HL-60 (cell line): ENCODE results near the gene MAP7D3.

ENCODE experiments used
- REST ChIP-seq: IDR thresholded peaks from 2 replicates; pipeline ENCODE4 v1.6.1; 2012; ENCODE audit warnings: low read depth; ENCODE audit not compliant: insufficient replicate concordance
- TF ChIP-seq, protein P1 (sequence below): IDR thresholded peaks from one replicate; pipeline ENCODE4 v1.5.1; 2011; ENCODE audit warnings: low read length, control low read depth, inconsistent platforms; ENCODE audit not compliant: insufficient read depth

DNA sequence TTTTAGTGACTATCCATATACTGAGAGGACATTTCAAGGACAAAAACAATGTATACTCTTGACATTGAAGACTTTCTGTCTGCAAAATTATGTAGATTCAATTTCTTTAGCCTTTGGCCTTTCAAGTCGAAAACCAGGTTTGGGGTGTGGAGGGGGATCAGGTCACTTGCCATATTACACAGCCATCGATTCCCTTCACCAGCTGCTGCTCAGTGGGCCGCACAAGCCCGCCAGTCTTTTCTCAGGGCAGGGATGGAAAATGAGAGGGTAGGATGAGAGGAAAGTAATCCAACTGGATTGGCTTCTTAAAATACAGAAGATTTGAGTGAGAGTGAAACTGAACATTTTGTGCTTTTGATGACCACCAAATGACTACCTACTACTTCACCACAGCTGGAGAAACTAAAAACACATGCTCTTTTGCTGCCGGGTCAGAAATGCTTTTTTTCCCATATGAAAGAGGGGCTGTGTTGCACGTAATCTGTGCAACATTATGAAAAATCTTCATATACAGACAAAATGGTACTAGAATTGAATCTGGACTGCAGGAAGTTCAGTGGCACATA, 52.4 kb downstream of the MAP7D3 start:
- TF ChIP-seq, protein P1, sequence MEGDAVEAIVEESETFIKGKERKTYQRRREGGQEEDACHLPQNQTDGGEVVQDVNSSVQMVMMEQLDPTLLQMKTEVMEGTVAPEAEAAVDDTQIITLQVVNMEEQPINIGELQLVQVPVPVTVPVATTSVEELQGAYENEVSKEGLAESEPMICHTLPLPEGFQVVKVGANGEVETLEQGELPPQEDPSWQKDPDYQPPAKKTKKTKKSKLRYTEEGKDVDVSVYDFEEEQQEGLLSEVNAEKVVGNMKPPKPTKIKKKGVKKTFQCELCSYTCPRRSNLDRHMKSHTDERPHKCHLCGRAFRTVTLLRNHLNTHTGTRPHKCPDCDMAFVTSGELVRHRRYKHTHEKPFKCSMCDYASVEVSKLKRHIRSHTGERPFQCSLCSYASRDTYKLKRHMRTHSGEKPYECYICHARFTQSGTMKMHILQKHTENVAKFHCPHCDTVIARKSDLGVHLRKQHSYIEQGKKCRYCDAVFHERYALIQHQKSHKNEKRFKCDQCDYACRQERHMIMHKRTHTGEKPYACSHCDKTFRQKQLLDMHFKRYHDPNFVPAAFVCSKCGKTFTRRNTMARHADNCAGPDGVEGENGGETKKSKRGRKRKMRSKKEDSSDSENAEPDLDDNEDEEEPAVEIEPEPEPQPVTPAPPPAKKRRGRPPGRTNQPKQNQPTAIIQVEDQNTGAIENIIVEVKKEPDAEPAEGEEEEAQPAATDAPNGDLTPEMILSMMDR, result no peak
- no peak for TF ChIP-seq REST
